ENCODE data around the gene DDR2. TPM values are rescaled to one million over a fixed set of nuclear protein-coding genes. Genes with fewer than 3 reads are reported as not detected.

Gene DDR2
- total RNA-seq, 1 donor from 2014 or later = 4.4 TPM

GRCh38 chr1:162676087-162676486 lies 43.8 kb downstream of the DDR2 start:
- H3K27ac Mint-ChIP-seq (ENCODE audit: unreplicated experiment) = no peak overlapping the region
- H3K36me3 Mint-ChIP-seq (ENCODE audit: unreplicated experiment) = no peaks in the 10 kb centered on the region
- H3K27me3 Mint-ChIP-seq (ENCODE audit: unreplicated experiment) = no peaks in the 10 kb centered on the region
- H3K9me3 Mint-ChIP-seq (ENCODE audit: unreplicated experiment) = no peaks in the 10 kb centered on the region
- peaks cover 5% of the 10 kb centered on the region for H3K4me1 Mint-ChIP-seq (ENCODE audit: low read depth, unreplicated experiment)
- H3K4me3 Mint-ChIP-seq (ENCODE audit: unreplicated experiment) = no peak overlapping the region
- TF ChIP-seq CTCF (IDR thresholded peaks at IDR 0.05; ENCODE audit: partially characterized antibody, unreplicated experiment) = no peak
- DNase-seq = no peak

- peaks cover 10% of the 10 kb centered on the region for H3K4me1 Mint-ChIP-seq (ENCODE audit: low read depth, unreplicated experiment)
Measured at GRCh38 chr1:162676750-162677149, 44.5 kb downstream of the DDR2 start.

GRCh38 chr1:162677607-162678371 lies 45.5 kb downstream of the DDR2 start:
- H3K36me3 Mint-ChIP-seq (ENCODE audit: unreplicated experiment) = no peaks in the 10 kb centered on the region
- no peak overlapping the region for H3K4me3 Mint-ChIP-seq (ENCODE audit: unreplicated experiment)
- DNase-seq = no peak
- no peak for TF ChIP-seq CTCF (IDR thresholded peaks at IDR 0.05; ENCODE audit: partially characterized antibody, unreplicated experiment)
- H3K27ac Mint-ChIP-seq (ENCODE audit: unreplicated experiment) = no peak overlapping the region
- H3K4me1 Mint-ChIP-seq (ENCODE audit: low read depth, unreplicated experiment) = peaks cover 10% of the 10 kb centered on the region
- H3K27me3 Mint-ChIP-seq (ENCODE audit: unreplicated experiment) = no peaks in the 10 kb centered on the region
- H3K9me3 Mint-ChIP-seq (ENCODE audit: unreplicated experiment) = no peaks in the 10 kb centered on the region

More at GRCh38 chr1:162676750-162677149, 44.5 kb downstream of the DDR2 start:
- H3K27me3 Mint-ChIP-seq (ENCODE audit: unreplicated experiment) = no peaks in the 10 kb centered on the region
- no peak overlapping the region for H3K4me3 Mint-ChIP-seq (ENCODE audit: unreplicated experiment)
- DNase-seq = no peak
- H3K9me3 Mint-ChIP-seq (ENCODE audit: unreplicated experiment) = no peaks in the 10 kb centered on the region
- no peaks in the 10 kb centered on the region for H3K36me3 Mint-ChIP-seq (ENCODE audit: unreplicated experiment)
- no peak for TF ChIP-seq CTCF (IDR thresholded peaks at IDR 0.05; ENCODE audit: partially characterized antibody, unreplicated experiment)
- H3K27ac Mint-ChIP-seq (ENCODE audit: unreplicated experiment) = no peak overlapping the region

- Mint-ChIP-seq H3K9me3 (ENCODE audit: unreplicated experiment) (no peaks in the 10 kb centered on the region), H3K4me3 (ENCODE audit: unreplicated experiment) (no peak overlapping the region), H3K27me3 (ENCODE audit: unreplicated experiment) (no peaks in the 10 kb centered on the region), H3K27ac (ENCODE audit: unreplicated experiment) (no peak overlapping the region), H3K36me3 (ENCODE audit: unreplicated experiment) (no peaks in the 10 kb centered on the region), H3K4me1 (ENCODE audit: low read depth, unreplicated experiment) (peaks cover 10% of the 10 kb centered on the region)
- TF ChIP-seq CTCF (IDR thresholded peaks at IDR 0.05; ENCODE audit: partially characterized antibody, unreplicated experiment) = no peak
- DNase-seq = no peak
Measured at GRCh38 chr1:162678439-162678838, 46.2 kb downstream of the DDR2 start.

- Mint-ChIP-seq H3K9me3 (ENCODE audit: unreplicated experiment) (no peaks in the 10 kb centered on the region), H3K4me3 (ENCODE audit: unreplicated experiment) (no peak overlapping the region)
Measured at GRCh38 chr1:162679298-162679697, 47.0 kb downstream of the DDR2 start.

More at GRCh38 chr1:162679298-162679697, 47.0 kb downstream of the DDR2 start:
- Mint-ChIP-seq H3K36me3 (ENCODE audit: unreplicated experiment) (no peaks in the 10 kb centered on the region), H3K27ac (ENCODE audit: unreplicated experiment) (no peak overlapping the region), H3K4me1 (ENCODE audit: low read depth, unreplicated experiment) (peaks cover 6% of the 10 kb centered on the region), H3K27me3 (ENCODE audit: unreplicated experiment) (no peaks in the 10 kb centered on the region)
- TF ChIP-seq CTCF (IDR thresholded peaks at IDR 0.05; ENCODE audit: partially characterized antibody, unreplicated experiment) = no peak
- DNase-seq = no peak
